NCI-H1436 (cell line): ENCODE measurements around the gene ACACB.
"Not testable (repeated sequence)": the region's sequence is repeated elsewhere in the genome, so short reads cannot be mapped to it uniquely, and the experiment has no call there.

Experiments used
- DNase-seq: peaks from one replicate; lab custom pipeline; 2025; lab: John Stamatoyannopoulos, UW

The ACACB gene

GRCh38 chr12:109144224-109144623, 27.8 kb downstream of the ACACB start:
- no peak for DNase-seq

- not testable (repeated sequence) for DNase-seq
Observed at GRCh38 chr12:109147126-109147525, 30.7 kb downstream of the ACACB start.

- no peak for DNase-seq
Observed at GRCh38 chr12:109147954-109148353, 31.6 kb downstream of the ACACB start.

- no peak for DNase-seq
Observed at GRCh38 chr12:109150124-109150640, 33.8 kb downstream of the ACACB start.

DNA sequence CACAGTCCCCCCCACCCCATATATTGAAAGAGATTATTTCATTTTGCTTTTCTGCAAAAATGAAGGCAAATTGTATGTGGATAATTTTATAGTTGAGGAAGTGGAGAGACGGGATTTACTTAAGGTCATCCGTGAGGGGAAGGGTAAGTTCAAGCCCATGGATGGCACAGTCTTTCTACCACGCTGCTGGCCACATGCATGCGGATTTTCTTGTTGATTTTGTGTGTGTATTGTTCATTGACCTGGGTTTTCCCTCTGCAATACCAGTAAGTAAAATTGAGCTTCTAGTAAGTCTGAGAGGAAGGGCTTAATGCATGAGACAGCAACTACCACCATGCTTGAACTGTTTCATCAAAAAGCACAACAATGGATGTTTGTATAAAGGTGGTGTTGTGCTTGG, 35.1 kb downstream of the ACACB start:
- DNase-seq: no peak

- no peak for DNase-seq
Observed at GRCh38 chr12:109153821-109154441, 37.5 kb downstream of the ACACB start.

GRCh38 chr12:109154451-109155438, 38.4 kb downstream of the ACACB start:
- peak; percentile 62 for DNase-seq

DNA sequence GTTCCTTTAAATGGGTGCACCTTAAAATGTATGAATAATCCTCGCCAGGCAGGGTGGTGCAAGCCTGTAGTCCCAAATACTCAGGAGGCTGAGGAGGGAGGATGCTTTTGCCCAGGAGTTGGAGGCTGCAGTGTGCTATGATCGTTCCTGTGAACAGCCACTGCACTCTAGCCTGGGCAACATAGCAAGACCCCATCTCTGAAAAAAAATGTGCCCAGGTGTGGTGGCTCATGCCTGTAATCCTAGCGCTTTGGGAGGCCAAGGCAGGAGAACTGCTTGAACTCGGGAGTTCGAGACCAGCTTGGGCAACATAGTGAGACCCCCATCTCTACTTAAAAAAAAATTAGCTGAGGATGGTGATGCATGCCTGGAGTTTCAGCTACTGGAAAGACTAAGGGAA, 39.6 kb downstream of the ACACB start:
- DNase-seq: no peak

GRCh38 chr12:109156586-109156985, 40.2 kb downstream of the ACACB start:
- DNase-seq: no peak

- DNase-seq: no peak
Observed at GRCh38 chr12:109157986-109158385, 41.6 kb downstream of the ACACB start.

DNA sequence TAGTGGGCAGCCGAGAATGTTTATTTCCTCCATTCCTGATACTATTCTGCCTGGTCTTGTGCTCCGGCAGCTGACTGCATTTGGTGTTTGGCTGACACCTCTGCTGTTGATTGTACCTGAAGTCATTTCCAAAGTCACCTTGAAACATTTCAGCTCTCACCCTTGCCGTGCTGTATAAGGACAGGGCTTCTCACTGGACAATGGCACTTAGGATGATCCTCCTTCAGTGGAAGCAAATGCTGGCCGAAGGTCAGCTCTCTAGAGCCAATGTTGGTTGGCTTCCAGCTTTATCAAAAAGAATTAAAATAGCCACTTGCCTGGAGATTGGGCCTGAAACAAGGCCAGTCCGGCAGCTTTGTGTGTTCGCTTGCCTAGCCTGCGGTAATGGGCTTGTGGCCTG, 44.0 kb downstream of the ACACB start:
- DNase-seq: no peak

GRCh38 chr12:109160873-109161272, 44.5 kb downstream of the ACACB start:
- no peak for DNase-seq

- no peak for DNase-seq
Observed at GRCh38 chr12:109162551-109162950, 46.2 kb downstream of the ACACB start.

DNA sequence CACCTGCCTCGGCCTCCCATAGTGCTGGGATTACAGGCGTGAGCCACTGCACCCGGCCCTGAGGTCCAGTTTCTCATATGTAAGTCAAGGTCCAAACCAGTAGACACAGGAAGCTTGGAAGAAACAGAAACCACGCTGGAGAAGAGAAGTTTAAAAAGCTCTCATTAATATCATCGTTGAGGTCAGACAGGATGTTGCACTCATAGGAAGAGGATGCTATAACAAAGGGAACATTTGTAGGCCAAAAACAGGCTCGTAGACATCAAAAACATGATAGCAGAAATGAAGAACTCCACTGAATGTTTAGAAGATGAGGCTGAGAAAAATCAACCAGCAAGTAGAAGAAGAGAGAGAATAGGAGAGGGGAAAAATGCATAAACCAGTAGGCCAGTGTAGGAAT, 46.8 kb downstream of the ACACB start:
- DNase-seq: no peak

- DNase-seq: no peak
Observed at GRCh38 chr12:109165599-109165998, 49.2 kb downstream of the ACACB start.

GRCh38 chr12:109166371-109166770, 50.0 kb downstream of the ACACB start:
- no peak for DNase-seq

DNA sequence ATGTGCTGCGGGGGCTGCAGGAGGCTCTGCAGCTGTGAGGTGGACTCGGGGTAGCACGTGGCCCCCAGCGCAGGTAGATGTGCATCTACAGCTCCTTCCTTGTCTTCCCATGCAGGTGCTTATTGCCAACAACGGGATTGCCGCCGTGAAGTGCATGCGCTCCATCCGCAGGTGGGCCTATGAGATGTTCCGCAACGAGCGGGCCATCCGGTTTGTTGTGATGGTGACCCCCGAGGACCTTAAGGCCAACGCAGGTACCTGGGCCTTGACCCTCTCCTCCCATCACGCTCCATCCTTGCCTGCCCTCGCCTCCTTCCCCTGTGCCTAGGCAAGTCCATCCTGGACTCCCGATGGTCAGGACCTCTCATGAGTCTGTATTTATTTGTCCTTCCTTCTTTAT, 51.4 kb downstream of the ACACB start:
- no peak for DNase-seq

DNA sequence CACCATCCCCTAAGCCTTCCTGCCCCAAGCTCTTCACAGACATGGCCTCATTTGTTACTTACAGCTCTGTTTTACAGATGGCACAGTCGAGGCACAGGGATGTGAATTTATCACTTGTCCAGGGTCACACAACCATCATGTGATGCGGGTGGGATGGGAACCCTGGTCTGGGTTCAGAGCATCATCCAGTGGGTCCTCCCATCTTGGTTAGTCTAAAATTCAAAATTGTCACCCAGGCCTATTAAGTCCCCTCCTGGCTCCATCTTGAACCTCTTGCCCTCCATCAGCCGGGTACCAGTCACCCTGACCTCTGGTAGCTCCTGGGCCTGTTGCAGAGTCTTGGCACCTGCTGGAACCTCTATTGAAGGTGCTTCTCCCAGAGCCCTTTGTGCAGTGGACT, 52.9 kb downstream of the ACACB start:
- DNase-seq: no peak

- no peak for DNase-seq
Observed at GRCh38 chr12:109169686-109170085, 53.3 kb downstream of the ACACB start.

- DNase-seq: no peak
Observed at GRCh38 chr12:109170324-109170723, 53.9 kb downstream of the ACACB start.

DNA sequence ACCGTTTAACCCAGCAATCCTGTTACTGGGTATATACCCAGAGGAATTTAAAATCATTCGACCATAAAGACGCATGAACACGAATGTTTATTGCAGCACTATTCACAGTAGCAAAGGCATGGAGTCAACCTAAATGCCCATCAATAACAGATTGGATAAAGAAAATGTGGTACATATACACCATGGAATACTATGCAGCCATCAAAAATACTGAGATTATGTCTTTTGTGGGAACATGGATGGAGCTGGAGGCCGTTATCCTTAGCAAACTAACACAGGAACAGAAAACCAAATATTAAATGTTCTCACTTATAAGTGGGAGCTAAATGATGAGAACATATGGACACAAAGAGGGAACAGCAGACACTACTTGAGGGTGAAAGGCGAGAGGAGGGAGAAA, 56.4 kb downstream of the ACACB start:
- DNase-seq: not testable (repeated sequence)

DNA sequence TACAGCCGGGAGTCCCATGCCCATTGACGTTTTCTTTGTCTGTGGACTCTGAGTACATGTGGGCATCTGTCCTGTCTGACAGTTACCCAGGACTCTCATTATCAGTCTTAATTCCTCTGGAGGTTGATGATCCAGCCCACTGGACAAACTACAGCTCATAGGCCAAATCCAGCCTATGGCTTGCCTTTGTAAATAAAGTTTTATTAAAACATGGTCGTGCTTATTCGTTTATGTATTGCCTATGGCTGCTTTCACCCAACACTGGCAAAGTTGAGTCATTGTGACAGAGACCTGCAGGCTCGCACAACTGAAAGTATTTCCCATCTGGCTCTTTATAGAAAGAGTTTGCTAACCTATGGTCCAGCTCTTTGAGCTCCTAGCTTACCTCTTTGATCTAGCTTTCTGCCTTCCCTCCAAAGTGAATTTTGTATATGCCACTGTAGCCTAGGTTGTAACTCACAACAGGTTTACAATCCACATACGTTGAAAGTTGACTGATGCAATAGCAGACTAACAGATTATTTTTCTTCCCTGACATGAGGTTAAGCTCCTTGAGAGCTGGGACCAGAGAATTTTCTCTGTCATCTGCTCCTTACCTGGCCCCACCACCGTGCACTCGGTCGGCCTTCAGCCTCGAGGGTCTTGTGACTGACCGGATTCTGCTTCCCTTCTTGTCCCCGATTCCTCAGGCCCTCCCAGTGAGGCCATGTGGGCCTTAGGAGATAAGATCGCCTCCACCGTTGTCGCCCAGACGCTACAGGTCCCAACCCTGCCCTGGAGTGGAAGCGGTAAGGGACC, 57.3 kb downstream of the ACACB start:
- no peak for DNase-seq
